Adipose tissue (tissue), 3 donors: ENCODE measurements around the gene BARD1. TPM values are rescaled to one million over a fixed set of nuclear protein-coding genes. Genes with fewer than 3 reads are reported as not detected.
"Not testable (repeated sequence)": the region's sequence is repeated elsewhere in the genome, so short reads cannot be mapped to it uniquely, and the experiment has no call there.

ENCODE experiments used
- H3K27ac ChIP-seq: one replicate; pipeline ENCODE4 v1.5.1; 2013; ENCODE audit warnings: low read depth, low read length
- WGBS, 3 donors: extraction: QIAGEN DNeasy Blood & Tissue Kit; methylation state at CpG; one replicate each; pipeline ENCODE4 v1.1.7; 2013; 5-methylcytosine and 5-hydroxymethylcytosine counted together
- polyA plus RNA-seq, 3 donors: library from polyadenylated mRNA; stranded (reverse); fragments of 200-250 nt; gene quantifications; one replicate each; pipeline ENCODE4 v1.2.3, GENCODE V29; 2013
- donor health status: healthy with polysubstance abuse.
- donor health status: Bipolar disorder and iron deficiency.
- donor health status: healthy.

BARD1 gene
- 1 to 10 TPM; 1.2 to 1.8 (median 1.3) TPM for polyA plus RNA-seq

DNA sequence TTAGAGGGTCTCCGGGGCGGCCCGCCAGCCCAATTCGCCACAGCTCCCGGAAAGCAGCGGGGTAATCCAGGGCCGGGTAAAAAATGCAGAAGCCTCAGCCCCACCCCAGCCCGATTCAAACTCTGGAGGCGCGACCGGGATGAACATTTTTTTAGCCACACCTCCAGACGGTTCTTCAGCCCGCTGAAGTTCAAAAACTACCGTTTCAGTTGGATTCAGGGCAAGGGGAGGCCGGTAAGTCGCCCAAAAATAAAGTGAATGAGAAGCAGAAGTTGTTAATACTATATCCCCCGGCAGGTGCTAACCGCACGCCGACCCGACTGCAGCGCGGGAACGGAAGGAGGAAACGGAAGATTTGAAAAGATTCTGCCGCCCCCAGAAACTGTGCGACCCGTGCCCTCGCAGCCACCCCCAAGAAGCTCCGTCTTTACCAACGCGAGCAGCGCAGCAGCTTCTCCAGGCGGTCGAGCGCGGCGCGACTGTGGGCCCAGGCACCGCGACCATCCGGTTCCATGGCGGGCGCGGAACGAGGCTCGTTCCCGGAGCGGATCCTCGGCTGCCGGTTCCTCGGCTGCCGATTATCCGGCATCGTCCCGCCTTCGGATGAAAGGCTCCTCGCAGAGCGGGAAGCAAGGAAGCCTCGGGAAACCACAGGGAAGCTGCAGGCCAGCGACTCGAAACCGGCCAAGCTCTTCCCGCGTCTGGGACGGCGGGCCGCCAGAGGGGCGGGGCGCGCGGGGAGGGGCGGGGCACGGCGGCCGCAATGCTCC is at the start of gene BARD1:
Gene BARD1, minus strand, starts transcription at position 703 of the 770 bp plus-strand sequence. Its CDS starts 114 bp downstream, at position 589.
- no peak within 1 kb of the TSS for H3K27ac ChIP-seq
- 0% methylated on average over 76 of the region's 76 CpGs for WGBS, 3 donors

DNA sequence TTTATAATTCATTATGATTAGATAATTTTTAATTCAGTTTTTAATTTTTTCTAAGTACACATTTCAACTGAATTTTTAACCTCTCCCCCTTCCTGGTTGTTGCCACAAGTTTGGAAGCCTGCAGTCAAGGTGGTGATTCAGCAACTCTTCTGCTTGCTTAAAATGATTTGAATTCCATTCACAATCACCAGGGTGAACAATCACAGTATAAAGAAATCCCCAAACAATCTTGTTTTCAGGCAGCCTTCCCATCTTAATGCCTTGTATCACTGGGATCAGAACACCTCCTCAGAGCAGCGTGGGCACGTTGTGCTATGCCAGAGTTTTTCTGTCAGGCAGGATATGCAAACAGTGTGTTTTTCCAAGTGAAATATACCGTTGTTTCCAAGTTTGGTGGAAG is 46.7 kb upstream of the BARD1 start:
- 53 to 74% (median 59%) methylated on average over 3 of the region's 3 CpGs for WGBS, 3 donors
- no peak overlapping the region for H3K27ac ChIP-seq

DNA sequence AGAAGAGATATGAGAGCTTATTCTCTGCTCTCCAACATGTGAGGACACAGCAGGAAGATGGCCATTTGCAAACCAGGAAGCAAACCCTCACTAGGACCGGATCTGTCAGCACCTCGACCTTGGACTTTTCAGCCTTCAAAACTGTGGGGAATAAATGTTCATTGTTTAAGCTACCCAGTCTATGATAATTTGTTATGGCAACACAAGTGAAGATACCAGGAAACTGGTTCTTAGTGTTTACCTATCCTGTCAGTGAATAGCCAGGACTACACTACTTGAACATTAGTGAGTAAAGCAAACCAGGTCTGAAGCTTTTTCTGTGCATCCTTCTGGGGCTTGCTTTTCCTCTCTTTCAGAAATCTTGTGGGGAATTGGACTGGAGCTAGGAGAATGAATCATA is 44.4 kb upstream of the BARD1 start:
- 37 to 73% (median 67%) methylated on average over 2 of the region's 2 CpGs for WGBS, 3 donors
- no peak overlapping the region for H3K27ac ChIP-seq

DNA sequence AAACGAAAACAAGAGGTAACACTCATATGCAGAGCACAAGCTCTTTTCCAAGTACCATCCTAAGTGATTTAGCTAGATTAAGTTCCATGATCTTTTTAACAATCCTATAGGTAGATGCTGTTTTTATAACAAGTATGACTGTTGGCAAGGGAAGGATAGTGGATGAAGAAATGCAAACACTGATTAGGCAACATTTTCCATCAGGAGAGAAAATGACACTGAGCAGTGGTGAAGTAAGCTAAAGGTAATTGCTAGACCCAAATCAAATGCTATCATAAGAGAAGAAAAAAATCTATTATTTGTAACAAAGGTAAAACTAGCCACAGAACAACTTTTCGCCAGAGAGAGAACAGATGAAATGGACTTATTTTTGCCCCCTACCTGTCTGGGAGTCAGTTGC is 34.3 kb upstream of the BARD1 start:
- 92 to 94% (median 93%) methylated on average over 2 of the region's 2 CpGs for WGBS, 3 donors

DNA sequence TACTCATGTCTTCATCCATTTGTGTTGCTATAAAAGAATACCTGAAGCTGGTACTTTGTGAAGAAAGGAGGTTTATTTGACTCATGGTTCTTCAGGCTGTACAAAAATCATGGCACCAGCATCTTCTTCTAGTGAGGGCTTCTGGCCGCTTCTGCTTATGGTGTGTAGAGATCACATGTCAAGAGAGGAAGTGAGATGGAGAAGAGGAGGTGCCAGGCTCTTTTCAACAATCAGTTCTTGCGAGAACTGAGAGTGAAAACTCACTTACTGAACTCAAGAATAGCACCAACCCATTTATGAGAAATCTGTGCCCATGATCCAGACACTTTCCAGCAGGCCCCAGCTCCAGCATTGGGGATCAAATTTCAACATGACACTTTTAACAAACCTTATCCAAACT is 30.0 kb upstream of the BARD1 start:
- H3K27ac ChIP-seq: no peak overlapping the region
- 88 to 94% (median 91%) methylated on average over 2 of the region's 2 CpGs for WGBS, 3 donors

More for the DNA sequence above, 34.3 kb upstream of the BARD1 start:
- no peak overlapping the region for H3K27ac ChIP-seq

DNA sequence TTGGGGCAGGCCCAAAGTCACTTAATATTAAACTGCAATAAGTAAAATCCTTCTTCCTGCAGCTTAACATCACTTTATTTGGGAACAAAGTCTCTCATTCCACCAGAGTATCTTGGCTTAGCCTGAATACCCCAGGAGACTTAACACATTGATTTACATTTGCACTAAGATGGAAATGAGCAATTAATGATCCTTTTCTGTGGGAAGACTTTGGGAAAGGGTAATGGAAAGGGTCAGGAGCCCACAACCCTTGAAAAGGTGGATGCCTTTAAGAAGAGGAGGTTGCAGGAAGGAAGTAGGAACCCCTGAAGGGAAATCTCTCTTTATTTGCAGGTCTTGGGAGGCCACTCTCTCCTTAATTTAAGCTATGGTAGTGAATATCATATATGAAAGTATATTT is 28.0 kb upstream of the BARD1 start:
- no peak overlapping the region for H3K27ac ChIP-seq

DNA sequence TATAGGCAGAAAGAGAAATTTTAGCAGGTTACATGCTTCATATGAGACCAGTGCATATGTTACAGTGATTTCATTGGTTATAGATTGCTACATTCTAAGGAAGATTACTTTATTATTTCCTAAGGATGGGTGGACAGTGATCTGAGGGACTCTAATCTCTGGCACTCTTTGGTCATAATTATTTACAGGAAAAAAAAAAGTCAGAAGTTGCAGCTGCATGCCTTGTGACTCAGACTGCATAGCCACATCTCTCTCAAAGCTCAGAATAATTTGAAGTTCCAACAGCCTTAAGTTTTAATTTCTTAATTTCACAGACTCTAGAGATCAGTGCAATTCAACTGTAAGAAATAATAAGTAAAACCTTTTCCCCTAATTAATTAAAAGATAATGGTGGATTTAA is 27.1 kb upstream of the BARD1 start:
- H3K27ac ChIP-seq: no peak overlapping the region

DNA sequence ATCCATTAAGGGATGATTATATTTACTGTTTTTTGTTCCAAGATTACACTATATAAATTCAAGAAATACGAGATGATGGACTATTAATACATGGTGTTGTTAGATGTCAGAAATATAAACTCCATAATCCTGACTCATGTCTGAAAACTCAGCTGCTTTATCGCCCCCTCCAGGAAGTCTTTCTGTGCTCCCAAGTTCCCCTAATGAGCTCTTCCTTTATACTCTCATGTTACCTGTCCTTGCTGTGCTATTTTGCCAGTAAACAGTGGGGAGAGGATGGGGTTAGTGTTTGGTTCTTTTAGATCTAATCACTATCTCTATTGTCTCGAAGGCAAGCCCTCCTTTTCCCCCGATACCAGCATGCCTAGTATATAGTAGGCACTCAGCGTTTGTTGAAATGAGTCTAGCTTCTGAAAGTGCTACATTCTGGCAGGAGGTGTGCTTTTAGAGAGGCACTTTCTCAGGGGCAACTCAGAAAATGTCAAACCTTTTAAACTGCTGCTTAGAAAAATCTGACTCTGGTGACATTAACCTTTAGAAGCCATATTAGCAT is 21.4 kb upstream of the BARD1 start:
- no peak overlapping the region for H3K27ac ChIP-seq

DNA sequence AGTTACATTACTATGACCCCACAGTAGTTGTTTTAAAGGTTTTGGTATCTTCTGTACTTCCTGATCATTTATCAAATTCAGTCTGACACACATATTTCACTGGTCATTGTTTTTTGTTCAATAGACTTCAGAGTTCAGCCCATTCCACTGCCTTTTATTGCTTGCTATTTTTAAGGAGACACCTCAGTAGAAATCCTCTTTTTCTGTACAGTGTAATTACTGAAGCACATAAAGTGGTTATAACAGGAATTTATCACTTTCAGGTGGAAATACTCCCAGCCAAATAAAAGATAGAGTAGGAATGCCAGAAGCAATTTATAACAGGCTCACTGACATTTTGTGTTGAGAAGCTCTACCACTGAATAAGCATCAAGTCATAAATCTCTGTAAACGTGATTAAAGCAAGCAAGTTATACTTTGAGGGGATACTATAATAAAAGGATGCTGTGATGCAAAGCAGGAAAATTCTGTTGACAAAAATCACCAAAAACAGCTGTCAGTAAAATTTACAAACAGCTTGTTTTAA is 6.6 kb upstream of the BARD1 start:
- no peak overlapping the region for H3K27ac ChIP-seq
- WGBS, 3 donors: 39 to 45% (median 41%) methylated on average over 1 of the region's 1 CpG

More for the DNA sequence above, 21.4 kb upstream of the BARD1 start:
- 49 to 64% (median 60%) methylated on average over 5 of the region's 5 CpGs for WGBS, 3 donors

DNA sequence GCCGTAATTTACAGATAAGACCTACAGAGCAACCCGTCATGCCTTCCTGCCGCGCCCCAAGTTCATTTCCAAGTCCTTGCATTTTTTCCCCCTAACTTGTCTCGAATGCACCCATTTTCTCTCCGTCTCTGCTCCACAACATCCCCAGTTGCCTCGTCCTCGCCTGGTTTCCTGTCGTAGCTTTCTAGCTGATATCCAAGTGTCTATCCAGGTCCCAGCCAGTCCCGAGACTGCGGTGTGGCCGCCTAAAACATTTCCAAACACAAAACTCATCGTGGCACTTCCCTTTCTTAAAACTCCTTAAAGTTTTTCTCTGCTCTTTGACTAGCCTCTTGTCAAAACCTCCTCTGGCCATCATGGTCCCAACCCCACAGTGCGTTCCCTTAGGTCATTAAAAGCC is 1.2 kb upstream of the BARD1 start:
- no peak overlapping the region for H3K27ac ChIP-seq

DNA sequence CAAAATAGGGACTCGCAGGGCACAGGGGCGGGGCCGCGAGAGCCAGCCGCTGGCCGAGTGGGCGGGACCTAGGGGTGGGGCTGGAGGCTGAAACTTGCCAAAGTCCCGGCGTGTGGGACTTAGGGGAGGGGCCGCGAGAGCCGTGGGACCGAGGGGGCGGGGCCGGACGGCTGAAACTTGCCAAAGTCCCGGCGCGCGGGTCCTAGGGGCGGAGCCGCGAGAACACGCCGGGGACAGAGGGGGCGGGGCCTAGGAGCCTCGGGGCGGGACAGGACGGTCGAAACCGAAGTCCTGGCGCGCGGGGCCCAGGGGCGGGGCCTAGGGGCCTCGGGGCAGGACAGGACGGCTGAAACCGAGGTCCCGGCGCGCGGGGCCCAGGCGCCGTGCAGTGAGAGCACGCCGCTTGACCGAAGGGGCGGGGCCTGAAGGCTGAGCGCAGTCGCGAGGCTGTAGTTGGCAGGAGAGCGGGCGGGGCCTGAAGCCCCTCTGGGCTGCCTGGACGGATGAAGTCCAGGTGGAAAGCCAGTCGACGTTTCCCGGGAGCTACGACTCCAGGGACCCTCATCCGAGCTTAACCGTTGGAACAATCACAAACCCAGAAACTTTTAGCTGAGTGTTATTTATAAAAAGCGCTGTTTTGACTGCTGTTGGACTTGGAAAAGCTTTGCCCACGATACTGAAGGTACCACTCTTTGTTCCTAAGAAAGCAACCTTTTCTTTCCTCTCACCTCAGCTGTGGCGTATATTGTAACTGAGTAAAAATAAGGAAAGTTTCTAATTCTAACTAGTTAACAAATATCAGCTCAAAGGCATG is 475 bp upstream of the BARD1 start:
- no peak overlapping the region for H3K27ac ChIP-seq
- WGBS, 3 donors: 1 to 2% (median 1%) methylated on average over 62 to 63 of the region's 63 CpGs

More for the DNA sequence above, 1.2 kb upstream of the BARD1 start:
- 27 to 47% (median 41%) methylated on average over 14 of the region's 14 CpGs for WGBS, 3 donors

DNA sequence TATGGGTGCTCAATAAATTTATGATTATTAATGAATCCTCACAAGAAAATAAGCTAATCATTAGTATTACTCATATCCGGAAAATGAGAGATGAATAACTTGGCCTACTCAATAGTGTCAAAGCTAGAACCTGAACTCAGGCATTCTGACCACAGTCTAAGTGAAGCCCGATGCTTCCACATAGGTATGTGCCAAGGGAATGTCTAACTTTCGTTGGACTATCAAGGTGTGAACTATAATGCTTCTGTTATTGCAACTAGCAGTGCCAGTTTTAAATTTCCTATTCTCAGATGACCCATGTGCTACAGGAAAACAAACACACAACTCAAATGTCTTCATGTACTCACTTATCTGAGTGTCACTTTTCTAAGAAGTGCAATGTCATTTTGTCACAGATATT is 1.8 kb downstream of the BARD1 start:
- WGBS, 3 donors: 13 to 36% (median 29%) methylated on average over 3 of the region's 3 CpGs

DNA sequence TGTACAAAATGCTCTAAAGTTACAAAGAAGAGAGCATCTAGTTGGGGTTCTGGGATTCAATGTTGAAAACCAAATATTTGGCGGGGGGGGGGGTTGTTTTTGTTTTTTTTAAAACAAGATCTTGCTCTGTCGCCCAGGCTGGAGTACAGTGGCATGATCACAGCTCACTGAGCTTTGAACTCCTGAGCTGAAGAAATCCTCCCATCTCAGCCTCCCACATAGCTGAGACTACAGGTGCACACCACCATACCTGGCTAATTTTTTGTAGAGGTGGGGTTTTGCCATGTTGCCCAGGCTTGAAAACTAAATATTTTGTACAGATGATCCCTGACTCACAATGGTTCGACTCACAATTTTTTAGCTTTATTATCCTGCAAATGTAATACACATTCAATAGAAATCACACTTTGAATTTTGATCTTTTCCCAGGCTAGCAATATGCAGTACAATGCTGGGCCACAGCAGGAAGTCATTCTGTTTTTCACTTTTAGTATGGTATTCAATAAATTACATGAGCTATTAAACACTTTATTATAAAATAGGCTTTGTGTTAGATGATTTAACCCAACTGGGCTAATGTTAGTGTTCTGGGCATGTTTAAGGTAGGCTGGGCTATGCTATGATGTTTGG is 7.6 kb downstream of the BARD1 start:
- 82 to 89% (median 89%) methylated on average over 3 of the region's 3 CpGs for WGBS, 3 donors

More for the DNA sequence above, 1.8 kb downstream of the BARD1 start:
- no peak overlapping the region for H3K27ac ChIP-seq

DNA sequence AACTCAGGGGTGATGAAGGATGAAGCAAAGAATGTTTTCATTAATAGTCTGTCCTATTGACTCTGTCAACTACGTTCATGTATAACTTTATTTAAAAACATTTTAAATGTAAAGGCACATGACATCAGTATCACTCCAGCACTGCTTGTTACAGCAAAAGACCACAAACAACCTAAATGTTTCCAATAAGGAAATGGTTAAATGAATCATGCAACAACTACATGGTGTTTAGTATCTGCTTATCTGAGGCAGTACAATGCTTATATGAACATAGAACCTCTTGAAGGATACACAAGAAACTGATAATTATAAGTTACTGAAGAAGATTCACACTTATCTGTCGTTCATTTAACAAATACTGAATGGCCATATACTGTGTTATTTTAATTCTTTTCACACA is 8.4 kb downstream of the BARD1 start:
- WGBS, 3 donors: 88 to 97% (median 88%) methylated on average over 2 of the region's 2 CpGs
- no peak overlapping the region for H3K27ac ChIP-seq

More for the DNA sequence above, 7.6 kb downstream of the BARD1 start:
- no peak overlapping the region for H3K27ac ChIP-seq

DNA sequence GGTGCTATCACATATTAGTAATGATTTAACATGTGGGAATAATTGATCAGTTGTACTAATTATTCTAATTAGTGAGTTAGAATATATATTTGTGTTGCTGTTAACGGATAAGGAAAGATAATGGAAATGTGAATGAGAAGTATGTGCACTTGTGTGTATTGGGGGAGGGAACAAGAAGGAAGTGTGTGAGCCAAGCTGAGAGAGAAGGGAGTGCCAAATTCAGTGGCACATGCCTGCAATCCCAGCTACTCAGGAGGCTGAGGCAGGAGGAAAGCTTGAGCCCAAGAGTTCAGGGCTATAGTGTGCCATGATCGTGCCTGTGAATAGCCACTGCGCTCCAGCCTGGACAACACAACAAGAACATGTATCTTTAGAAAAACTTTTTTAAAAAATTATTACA is 9.3 kb downstream of the BARD1 start:
- 63 to 85% (median 81%) methylated on average over 3 of the region's 3 CpGs for WGBS, 3 donors
- H3K27ac ChIP-seq: no peak overlapping the region

DNA sequence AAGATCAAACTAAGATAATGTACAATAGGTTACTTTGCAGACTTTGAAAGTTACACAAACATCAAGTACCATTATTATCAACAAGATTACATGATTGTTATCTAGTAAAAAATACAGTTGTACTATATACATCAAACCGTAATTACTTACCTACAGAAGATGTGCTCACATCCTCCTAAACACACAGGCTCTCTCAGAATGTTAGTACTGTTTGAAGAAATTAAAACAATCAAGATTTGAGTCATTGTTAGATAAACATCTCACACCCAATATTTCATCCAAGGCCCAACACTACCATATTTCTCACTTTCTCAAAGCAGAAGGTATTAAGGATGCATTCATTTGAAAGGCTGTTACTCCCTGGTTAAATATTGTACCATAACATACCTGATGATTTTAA is 12.6 kb downstream of the BARD1 start:
- WGBS, 3 donors: 96 to 97% (median 97%) methylated on average over 1 of the region's 1 CpG
- no peak overlapping the region for H3K27ac ChIP-seq

DNA sequence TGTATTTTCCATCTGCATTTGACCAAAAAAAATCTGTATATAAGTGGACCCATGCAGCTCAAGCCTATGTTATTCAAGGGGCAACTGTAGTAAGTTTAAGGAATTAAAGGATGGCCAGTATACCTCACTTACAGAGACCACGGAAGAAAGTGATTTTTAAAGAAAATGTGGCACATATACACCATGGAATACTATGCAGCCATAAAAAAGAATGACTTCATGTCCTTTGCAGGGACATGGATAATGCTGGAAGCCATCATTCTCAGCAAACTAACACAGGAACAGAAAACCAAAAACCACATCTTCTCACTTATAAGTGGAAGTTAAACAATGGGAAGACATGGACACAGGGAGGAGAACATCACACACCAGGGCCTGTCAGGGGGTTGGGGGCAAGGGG is 26.3 kb downstream of the BARD1 start:
- 89 to 100% (median 99%) methylated on average over 1 of the region's 1 CpG for WGBS, 3 donors
- H3K27ac ChIP-seq: not testable (repeated sequence)

DNA sequence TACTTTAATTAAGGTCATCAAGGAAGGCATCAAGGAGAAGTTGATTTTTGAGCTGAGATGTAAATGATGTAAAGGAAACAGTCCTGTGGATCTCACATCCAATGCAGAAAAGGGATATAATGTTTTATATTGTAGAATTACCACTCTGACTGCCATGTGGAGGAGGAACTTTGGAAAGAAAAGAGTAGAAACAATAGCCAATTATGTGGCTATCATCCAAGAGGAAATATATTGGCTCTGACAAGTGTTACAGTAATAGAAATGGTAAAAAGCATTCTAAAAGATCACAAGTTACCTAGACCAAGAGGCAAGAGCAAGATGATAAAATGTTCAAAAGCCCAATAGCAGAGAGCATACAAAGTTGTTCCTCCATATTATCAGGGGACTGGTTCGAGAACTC is 26.8 kb downstream of the BARD1 start:
- 91 to 94% (median 92%) methylated on average over 1 of the region's 1 CpG for WGBS, 3 donors
- no peak overlapping the region for H3K27ac ChIP-seq

DNA sequence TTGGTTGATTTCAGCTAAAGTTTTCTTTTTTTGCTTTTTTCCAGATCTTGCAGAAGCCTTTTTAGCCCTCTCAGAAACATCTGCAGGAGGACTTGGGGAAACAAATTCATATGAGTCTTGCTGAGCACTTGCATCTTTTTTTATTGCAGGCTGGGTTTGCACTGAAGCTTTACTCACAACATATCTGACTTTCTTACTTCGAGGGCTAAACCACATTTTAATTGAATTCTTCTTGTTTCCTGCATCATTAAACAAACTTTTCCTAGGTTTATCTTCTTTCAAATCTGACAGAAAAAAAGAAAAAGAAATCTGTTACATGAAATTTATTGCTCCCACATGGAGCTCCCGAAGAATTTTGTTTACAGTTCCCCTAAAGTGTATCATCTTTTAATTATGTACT is 28.3 kb downstream of the BARD1 start:
- WGBS, 3 donors: 86 to 91% (median 91%) methylated on average over 2 of the region's 2 CpGs
- no peak overlapping the region for H3K27ac ChIP-seq
